Measurements from ENCODE around the gene HSH2D. TPM values are rescaled to one million over a fixed set of nuclear protein-coding genes. Genes with fewer than 3 reads are reported as not detected.
A peak's percentile ranks its signal among the peaks of the same experiment; 100 is the strongest.

Gene HSH2D
- total RNA-seq, 1 experiment from 2014 or later = 29.5 TPM

DNA sequence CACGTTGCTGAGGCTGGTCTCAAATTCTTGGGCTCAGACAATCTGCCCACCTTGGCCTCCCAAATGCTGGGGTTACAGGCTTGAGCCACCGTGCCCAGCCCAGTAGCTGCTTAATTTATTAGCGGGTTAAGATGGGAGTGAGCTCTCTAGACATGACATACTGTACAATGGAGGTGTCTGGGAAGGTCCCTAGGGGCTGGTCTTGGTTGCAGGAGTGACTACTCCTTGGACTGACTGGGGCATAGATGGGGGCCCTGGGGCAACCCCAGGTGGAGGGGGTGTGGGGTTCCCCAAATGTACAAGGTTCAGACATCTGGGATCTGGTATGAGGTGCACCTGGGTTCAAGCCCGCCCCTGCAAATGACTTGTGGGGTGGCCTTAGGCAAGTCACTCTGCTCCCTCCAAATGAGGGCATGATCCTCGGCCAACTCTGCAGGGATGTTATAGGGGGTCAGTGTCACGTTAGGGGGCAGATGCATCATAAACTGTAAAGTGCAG, 17.0 kb downstream of the HSH2D start:
- intact Hi-C loops (cut with micrococcal nuclease; ENCODE audit: unreplicated experiment) = no loop called here
- Mint-ChIP-seq H3K4me1 (ENCODE audit: low read depth, unreplicated experiment) (peaks cover 10% of the 10 kb centered on the region), H3K27me3 (ENCODE audit: unreplicated experiment) (no peaks in the 10 kb centered on the region), H3K36me3 (ENCODE audit: insufficient read depth, unreplicated experiment) (peaks cover 24% of the 10 kb centered on the region), H3K27ac (ENCODE audit: unreplicated experiment) (peak overlapping the region; percentile 85), H3K4me3 (ENCODE audit: low read depth, unreplicated experiment) (peak overlapping the region; percentile 44), H3K9me3 (ENCODE audit: low read depth, unreplicated experiment) (no peaks in the 10 kb centered on the region)
- no peak for DNase-seq
- CTCF ChIA-PET = no interaction called here
- BruUV-seq (replicated peaks) = no TSS peak
- TF ChIP-seq, protein P1, sequence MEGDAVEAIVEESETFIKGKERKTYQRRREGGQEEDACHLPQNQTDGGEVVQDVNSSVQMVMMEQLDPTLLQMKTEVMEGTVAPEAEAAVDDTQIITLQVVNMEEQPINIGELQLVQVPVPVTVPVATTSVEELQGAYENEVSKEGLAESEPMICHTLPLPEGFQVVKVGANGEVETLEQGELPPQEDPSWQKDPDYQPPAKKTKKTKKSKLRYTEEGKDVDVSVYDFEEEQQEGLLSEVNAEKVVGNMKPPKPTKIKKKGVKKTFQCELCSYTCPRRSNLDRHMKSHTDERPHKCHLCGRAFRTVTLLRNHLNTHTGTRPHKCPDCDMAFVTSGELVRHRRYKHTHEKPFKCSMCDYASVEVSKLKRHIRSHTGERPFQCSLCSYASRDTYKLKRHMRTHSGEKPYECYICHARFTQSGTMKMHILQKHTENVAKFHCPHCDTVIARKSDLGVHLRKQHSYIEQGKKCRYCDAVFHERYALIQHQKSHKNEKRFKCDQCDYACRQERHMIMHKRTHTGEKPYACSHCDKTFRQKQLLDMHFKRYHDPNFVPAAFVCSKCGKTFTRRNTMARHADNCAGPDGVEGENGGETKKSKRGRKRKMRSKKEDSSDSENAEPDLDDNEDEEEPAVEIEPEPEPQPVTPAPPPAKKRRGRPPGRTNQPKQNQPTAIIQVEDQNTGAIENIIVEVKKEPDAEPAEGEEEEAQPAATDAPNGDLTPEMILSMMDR (IDR thresholded peaks at IDR 0.05; ENCODE audit: unreplicated experiment) = no peak

GRCh38 chr19:16160943-16161560, 17.6 kb downstream of the HSH2D start:
- no peaks in the 10 kb centered on the region for H3K27me3 Mint-ChIP-seq (ENCODE audit: unreplicated experiment)
- TF ChIP-seq, protein P1 (IDR thresholded peaks at IDR 0.05; ENCODE audit: unreplicated experiment) = no peak
- H3K4me1 Mint-ChIP-seq (ENCODE audit: low read depth, unreplicated experiment) = peaks cover 10% of the 10 kb centered on the region
- peaks cover 24% of the 10 kb centered on the region for H3K36me3 Mint-ChIP-seq (ENCODE audit: insufficient read depth, unreplicated experiment)
- H3K27ac Mint-ChIP-seq (ENCODE audit: unreplicated experiment) = peak overlapping the region; percentile 85
- CTCF ChIA-PET = interaction anchor here (0.8 to 1.0 kb wide), 2 partner anchors 14 to 24 kb away, joined by 3 to 4 read pairs; partner anchors contain the start of gene FAM32A
- H3K9me3 Mint-ChIP-seq (ENCODE audit: low read depth, unreplicated experiment) = no peaks in the 10 kb centered on the region
- peak; percentile 38 for DNase-seq
- peak overlapping the region; percentile 44 for H3K4me3 Mint-ChIP-seq (ENCODE audit: low read depth, unreplicated experiment)
- BruUV-seq (replicated peaks) = no TSS peak
- intact Hi-C loops (cut with micrococcal nuclease; ENCODE audit: unreplicated experiment) = no loop called here

GRCh38 chr19:16161840-16162239, 18.4 kb downstream of the HSH2D start:
- Mint-ChIP-seq H3K4me1 (ENCODE audit: low read depth, unreplicated experiment) (peaks cover 10% of the 10 kb centered on the region), H3K9me3 (ENCODE audit: low read depth, unreplicated experiment) (no peaks in the 10 kb centered on the region), H3K27ac (ENCODE audit: unreplicated experiment) (no peak overlapping the region), H3K36me3 (ENCODE audit: insufficient read depth, unreplicated experiment) (peaks cover 24% of the 10 kb centered on the region), H3K4me3 (ENCODE audit: low read depth, unreplicated experiment) (no peak overlapping the region), H3K27me3 (ENCODE audit: unreplicated experiment) (no peaks in the 10 kb centered on the region)
- TF ChIP-seq, protein P1 (IDR thresholded peaks at IDR 0.05; ENCODE audit: unreplicated experiment) = no peak
- no TSS peak for BruUV-seq (replicated peaks)
- CTCF ChIA-PET = interaction anchor here (0.7 to 1.0 kb wide), 5 partner anchors 17 to 1197 kb away, joined by 3 to 9 read pairs (median 5); partner anchors contain the start of genes FAM32A and OR10H1
- DNase-seq = peak; percentile 20
- intact Hi-C loops (cut with micrococcal nuclease; ENCODE audit: unreplicated experiment) = no loop called here

DNA sequence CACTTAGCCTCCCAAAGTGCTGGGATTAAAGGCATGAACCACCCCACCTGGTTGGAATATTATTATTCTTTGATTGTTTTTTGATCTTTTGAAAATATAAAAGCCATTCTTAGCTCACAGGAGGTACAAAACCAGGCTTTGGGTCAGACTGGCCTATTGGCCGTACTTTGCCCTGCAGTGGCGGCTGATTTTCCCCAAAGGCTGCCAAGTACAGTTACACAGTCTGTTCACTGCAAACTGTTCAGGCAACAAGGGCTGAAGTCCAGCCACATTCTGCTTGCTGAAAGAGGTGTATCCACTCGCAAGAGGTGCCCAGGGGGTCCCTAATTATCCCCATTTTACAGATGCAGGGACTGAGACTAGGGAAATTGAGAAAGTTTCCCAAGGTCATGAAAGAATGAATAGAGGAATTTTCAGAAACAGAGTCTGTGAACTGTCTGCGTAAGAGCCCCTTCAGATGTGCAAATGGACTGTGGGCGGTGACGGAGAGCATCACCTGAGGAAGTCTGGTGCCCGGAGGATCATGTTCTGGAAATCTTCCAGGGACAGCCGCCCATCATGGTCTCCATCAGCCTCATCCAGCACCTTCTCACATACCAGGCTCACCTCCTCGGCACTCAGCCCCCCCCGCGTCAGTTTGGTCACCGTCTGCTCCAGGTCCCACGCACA, 20.9 kb downstream of the HSH2D start:
- no peaks in the 10 kb centered on the region for H3K27me3 Mint-ChIP-seq (ENCODE audit: unreplicated experiment)
- H3K9me3 Mint-ChIP-seq (ENCODE audit: low read depth, unreplicated experiment) = no peaks in the 10 kb centered on the region
- H3K4me3 Mint-ChIP-seq (ENCODE audit: low read depth, unreplicated experiment) = no peak overlapping the region
- CTCF ChIA-PET = no interaction called here
- no TSS peak for BruUV-seq (replicated peaks)
- no peak overlapping the region for H3K27ac Mint-ChIP-seq (ENCODE audit: unreplicated experiment)
- H3K36me3 Mint-ChIP-seq (ENCODE audit: insufficient read depth, unreplicated experiment) = peaks cover 16% of the 10 kb centered on the region
- TF ChIP-seq, protein P1 (IDR thresholded peaks at IDR 0.05; ENCODE audit: unreplicated experiment) = no peak
- H3K4me1 Mint-ChIP-seq (ENCODE audit: low read depth, unreplicated experiment) = peaks cover 10% of the 10 kb centered on the region
- intact Hi-C loops (cut with micrococcal nuclease; ENCODE audit: unreplicated experiment) = no loop called here
- no peak for DNase-seq
